ENCODE data around the gene RAB5A.

DNA sequence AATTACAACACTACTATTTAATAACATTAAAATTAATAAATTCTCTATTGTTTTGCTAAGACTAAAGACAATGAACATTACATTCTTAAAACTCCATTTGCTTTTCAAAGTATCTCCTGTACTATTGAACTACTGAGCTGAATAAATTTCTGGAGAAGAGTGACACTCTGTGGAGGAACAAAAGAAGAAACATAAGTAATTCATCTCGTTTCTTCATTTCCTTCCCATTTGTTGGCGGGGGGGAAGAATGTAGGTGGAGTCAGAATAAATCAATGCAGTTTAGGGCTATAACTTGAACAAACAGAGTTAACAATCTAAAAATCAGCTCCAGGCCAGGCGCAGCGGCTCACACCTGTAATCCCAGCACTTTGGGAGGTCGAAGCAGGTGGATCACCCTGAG is 45.6 kb upstream of the RAB5A start:
- TF ChIP-seq, protein P1, sequence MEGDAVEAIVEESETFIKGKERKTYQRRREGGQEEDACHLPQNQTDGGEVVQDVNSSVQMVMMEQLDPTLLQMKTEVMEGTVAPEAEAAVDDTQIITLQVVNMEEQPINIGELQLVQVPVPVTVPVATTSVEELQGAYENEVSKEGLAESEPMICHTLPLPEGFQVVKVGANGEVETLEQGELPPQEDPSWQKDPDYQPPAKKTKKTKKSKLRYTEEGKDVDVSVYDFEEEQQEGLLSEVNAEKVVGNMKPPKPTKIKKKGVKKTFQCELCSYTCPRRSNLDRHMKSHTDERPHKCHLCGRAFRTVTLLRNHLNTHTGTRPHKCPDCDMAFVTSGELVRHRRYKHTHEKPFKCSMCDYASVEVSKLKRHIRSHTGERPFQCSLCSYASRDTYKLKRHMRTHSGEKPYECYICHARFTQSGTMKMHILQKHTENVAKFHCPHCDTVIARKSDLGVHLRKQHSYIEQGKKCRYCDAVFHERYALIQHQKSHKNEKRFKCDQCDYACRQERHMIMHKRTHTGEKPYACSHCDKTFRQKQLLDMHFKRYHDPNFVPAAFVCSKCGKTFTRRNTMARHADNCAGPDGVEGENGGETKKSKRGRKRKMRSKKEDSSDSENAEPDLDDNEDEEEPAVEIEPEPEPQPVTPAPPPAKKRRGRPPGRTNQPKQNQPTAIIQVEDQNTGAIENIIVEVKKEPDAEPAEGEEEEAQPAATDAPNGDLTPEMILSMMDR (IDR thresholded peaks at IDR 0.05), result no peak
- TF ChIP-seq, protein P2, sequence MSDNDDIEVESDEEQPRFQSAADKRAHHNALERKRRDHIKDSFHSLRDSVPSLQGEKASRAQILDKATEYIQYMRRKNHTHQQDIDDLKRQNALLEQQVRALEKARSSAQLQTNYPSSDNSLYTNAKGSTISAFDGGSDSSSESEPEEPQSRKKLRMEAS (CRISPR knock-in tag; IDR thresholded peaks at IDR 0.05), result no peak
